ENCODE data around the gene CCDC106. TPM values are rescaled to one million over a fixed set of nuclear protein-coding genes. Genes with fewer than 3 reads are reported as not detected.

CCDC106 gene
- total and polyA plus RNA-seq, 2 of the 4 experiments (the other 2 are of a cell fraction): 2.3 to 13.6 TPM

- H2BK5ac ChIP-seq (ENCODE audit: low read depth, low read length, poor library complexity, severe bottlenecking): no peak overlapping the region
- H3K18ac ChIP-seq (ENCODE audit: low read depth, low read length): no peak overlapping the region
- H3K4me1 ChIP-seq (ENCODE audit: control insufficient read depth, insufficient read depth, low read length): peaks cover 5% of the 10 kb centered on the region; the same call in 1 of the 2 replicates
- in situ Hi-C loops (cut with MboI; ENCODE audit: low sequenced_read_pairs) (loop anchor here (25.0 kb wide), 2 partner anchors 1211 to 1536 kb away; partner anchors contain the start of genes CDC42EP5, CNOT3 and LENG9), intact Hi-C loops (cut with micrococcal nuclease) (no loop called here), dilution Hi-C loops (cut with HindIII; ENCODE audit: low sequenced_read_pairs, unreplicated experiment) (no loop called here)
- POLR2A ChIA-PET (ENCODE audit: unreplicated experiment): no interaction called here
- ATAC-seq (ENCODE audit: low read depth): no peak
- no peak overlapping the region for H3K23ac ChIP-seq (ENCODE audit: low read depth, low read length)
- TF ChIP-seq MAFK (IDR thresholded peaks at IDR 0.05; ENCODE audit: low read depth, low read length): no peak
- TF ChIP-seq RFX5 (IDR thresholded peaks at IDR 0.05; ENCODE audit: low read depth, low read length): no peak
- no peak for TF ChIP-seq FOS (IDR thresholded peaks at IDR 0.05; ENCODE audit: low read depth, low read length)
- no peak for TF ChIP-seq CHD1 (IDR thresholded peaks at IDR 0.05; ENCODE audit: low read depth, low read length)
- TF ChIP-seq BHLHE40 (IDR thresholded peaks at IDR 0.05; ENCODE audit: low read depth, low read length): no peak
- no peak for TF ChIP-seq RAD21 (IDR thresholded peaks at IDR 0.05; ENCODE audit: low read length)
- TF ChIP-seq ELK1 (IDR thresholded peaks at IDR 0.05; ENCODE audit: borderline replicate concordance, low read depth, low read length): no peak
- no peak for TF ChIP-seq MAZ (IDR thresholded peaks at IDR 0.05; ENCODE audit: borderline replicate concordance, low read depth, low read length)
- no peak for TF ChIP-seq RCOR1 (IDR thresholded peaks at IDR 0.05; ENCODE audit: insufficient replicate concordance, low read length)
- TF ChIP-seq USF2 (IDR thresholded peaks at IDR 0.05; ENCODE audit: low read depth, low read length): no peak
- TF ChIP-seq CTCF (conservative IDR thresholded peaks at IDR 0.05; ENCODE audit: low read depth, low read length): no peak
- no peak for TF ChIP-seq POLR2A (IDR thresholded peaks at IDR 0.05; ENCODE audit: low read depth, low read length)
- no peak for TF ChIP-seq NFE2L2 (IDR thresholded peaks at IDR 0.05; ENCODE audit: low read depth, low read length)
- no peak for TF ChIP-seq SMC3 (IDR thresholded peaks at IDR 0.05; ENCODE audit: low read depth, low read length)
- no peak for TF ChIP-seq MXI1 (IDR thresholded peaks at IDR 0.05; ENCODE audit: borderline replicate concordance, low read depth, low read length)
- no peak for TF ChIP-seq CEBPB (IDR thresholded peaks at IDR 0.05; ENCODE audit: low read depth, low read length)
- H4K91ac ChIP-seq (ENCODE audit: insufficient read depth, low read depth, low read length): no peak overlapping the region
- H4K8ac ChIP-seq (ENCODE audit: low read depth in 2 of 2, low read length in 2 of 2): no peak overlapping the region
- H3K14ac ChIP-seq (replicated peaks; ENCODE audit: low read depth, low read length): no peak overlapping the region
- no peak overlapping the region for H4K5ac ChIP-seq (ENCODE audit: low read depth, low read length)
- BruUV-seq (replicated peaks): no TSS peak
- peaks cover 64% of the 10 kb centered on the region for H4K20me1 ChIP-seq (ENCODE audit: insufficient read depth, low read length)
- no peak overlapping the region for H3K56ac ChIP-seq (ENCODE audit: extremely low read depth, insufficient read depth, low read length)
- no peaks in the 10 kb centered on the region for H3K9me3 ChIP-seq (ENCODE audit: control insufficient read depth, insufficient read depth, low read length)
- H3K79me1 ChIP-seq (ENCODE audit: low read depth in 1 of 2, low read length in 2 of 2): peaks cover 20 to 51% of the 10 kb centered on the region in 2 experiments; a peak in 3 of 4 replicates
- H3K4me2 ChIP-seq (ENCODE audit: low read depth, low read length): no peak overlapping the region
- no peak overlapping the region for H3K4ac ChIP-seq (ENCODE audit: low read depth, low read length)
- H3K36me3 ChIP-seq (ENCODE audit: control insufficient read depth, insufficient read depth, low read length): peaks cover 42% of the 10 kb centered on the region
- CTCF ChIA-PET: no interaction called here
- no CpG with 5 or more reads among the region's 9 CpGs for WGBS, 2 experiments (ENCODE audit: extremely low coverage in 2 of 2, insufficient read length in 1 of 2)
- no peak overlapping the region for H2AK9ac ChIP-seq (replicated peaks; ENCODE audit: low read depth, low read length, poor library complexity)
- H3K9ac ChIP-seq (ENCODE audit: low read depth, low read length): no peak overlapping the region
- H3K27me3 ChIP-seq (ENCODE audit: control insufficient read depth, insufficient read depth, low read length): no peaks in the 10 kb centered on the region
- H2BK120ac ChIP-seq (ENCODE audit: low read depth, low read length): no peak overlapping the region
- no peak overlapping the region for H2AFZ ChIP-seq (replicated peaks; ENCODE audit: low read length, poor library complexity)
- no peak overlapping the region for H2BK20ac ChIP-seq (ENCODE audit: low read depth, low read length)
- no peak overlapping the region for H2BK15ac ChIP-seq (ENCODE audit: low read depth, low read length)
- no peak overlapping the region for H3K27ac ChIP-seq (ENCODE audit: insufficient read depth, low read length)
- DNase-seq: no peak
- no peak overlapping the region for H2AK5ac ChIP-seq (ENCODE audit: low read depth, low read length)
- H3K4me3 ChIP-seq (ENCODE audit: insufficient read depth, low read depth, low read length): no peak overlapping the region
- no peaks in the 10 kb centered on the region; the same call in 1 of the 2 replicates for H3K9me1 ChIP-seq (ENCODE audit: insufficient read depth, low read length)
These were observed 25.5 kb downstream of the CCDC106 start for GRCh38 chr19:55673465-55673864.

All from IMR-90 (cell line).